DOHH2 (cell line): Measurements from ENCODE around the gene YEATS2.

Source experiments
- EZH2phosphoT487 ChIP-seq: fragments of 200-600 bp; sonication (generic); IDR thresholded peaks from 2 replicates; pipeline ENCODE4 v1.6.1; 2017; ENCODE audit warnings: borderline replicate concordance, mild to moderate bottlenecking, antibody characterized with exemption, low read length, moderate library complexity, mixed read lengths
- TF ChIP-seq, protein P1 (sequence below): fragments of 200-600 bp; sonication (generic); IDR thresholded peaks from one replicate; pipeline ENCODE4 v1.5.1; 2014; ENCODE audit warnings: antibody characterized with exemption, mild to moderate bottlenecking, low read depth, low read length; ENCODE audit not compliant: poor library complexity, severe bottlenecking

- TF ChIP-seq, protein P1, sequence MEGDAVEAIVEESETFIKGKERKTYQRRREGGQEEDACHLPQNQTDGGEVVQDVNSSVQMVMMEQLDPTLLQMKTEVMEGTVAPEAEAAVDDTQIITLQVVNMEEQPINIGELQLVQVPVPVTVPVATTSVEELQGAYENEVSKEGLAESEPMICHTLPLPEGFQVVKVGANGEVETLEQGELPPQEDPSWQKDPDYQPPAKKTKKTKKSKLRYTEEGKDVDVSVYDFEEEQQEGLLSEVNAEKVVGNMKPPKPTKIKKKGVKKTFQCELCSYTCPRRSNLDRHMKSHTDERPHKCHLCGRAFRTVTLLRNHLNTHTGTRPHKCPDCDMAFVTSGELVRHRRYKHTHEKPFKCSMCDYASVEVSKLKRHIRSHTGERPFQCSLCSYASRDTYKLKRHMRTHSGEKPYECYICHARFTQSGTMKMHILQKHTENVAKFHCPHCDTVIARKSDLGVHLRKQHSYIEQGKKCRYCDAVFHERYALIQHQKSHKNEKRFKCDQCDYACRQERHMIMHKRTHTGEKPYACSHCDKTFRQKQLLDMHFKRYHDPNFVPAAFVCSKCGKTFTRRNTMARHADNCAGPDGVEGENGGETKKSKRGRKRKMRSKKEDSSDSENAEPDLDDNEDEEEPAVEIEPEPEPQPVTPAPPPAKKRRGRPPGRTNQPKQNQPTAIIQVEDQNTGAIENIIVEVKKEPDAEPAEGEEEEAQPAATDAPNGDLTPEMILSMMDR = no peak
- TF ChIP-seq EZH2phosphoT487 = no peak
Measured at GRCh38 chr3:183833516-183833915, 135.9 kb downstream of the YEATS2 start.
